Posterior cingulate gyrus (tissue), 11 donors: ENCODE measurements around the gene RILPL1.
"Not testable (repeated sequence)": the region's sequence is repeated elsewhere in the genome, so short reads cannot be mapped to it uniquely, and the experiment has no call there.

Source experiments
- DNase-seq, 10 donors: peaks; one replicate each; pipeline versions ENCODE4 v3.0.0 to v3.0.0-alpha.2; 2020 to 2021; ENCODE audit warnings: mixed read lengths in 3 of 10
- intact Hi-C: fragments of 100-400 bp; cut with DNase I; formaldehyde crosslinking; loops from one replicate; pipeline ENCODE4 v1.15.1; 2023

The RILPL1 gene

DNA sequence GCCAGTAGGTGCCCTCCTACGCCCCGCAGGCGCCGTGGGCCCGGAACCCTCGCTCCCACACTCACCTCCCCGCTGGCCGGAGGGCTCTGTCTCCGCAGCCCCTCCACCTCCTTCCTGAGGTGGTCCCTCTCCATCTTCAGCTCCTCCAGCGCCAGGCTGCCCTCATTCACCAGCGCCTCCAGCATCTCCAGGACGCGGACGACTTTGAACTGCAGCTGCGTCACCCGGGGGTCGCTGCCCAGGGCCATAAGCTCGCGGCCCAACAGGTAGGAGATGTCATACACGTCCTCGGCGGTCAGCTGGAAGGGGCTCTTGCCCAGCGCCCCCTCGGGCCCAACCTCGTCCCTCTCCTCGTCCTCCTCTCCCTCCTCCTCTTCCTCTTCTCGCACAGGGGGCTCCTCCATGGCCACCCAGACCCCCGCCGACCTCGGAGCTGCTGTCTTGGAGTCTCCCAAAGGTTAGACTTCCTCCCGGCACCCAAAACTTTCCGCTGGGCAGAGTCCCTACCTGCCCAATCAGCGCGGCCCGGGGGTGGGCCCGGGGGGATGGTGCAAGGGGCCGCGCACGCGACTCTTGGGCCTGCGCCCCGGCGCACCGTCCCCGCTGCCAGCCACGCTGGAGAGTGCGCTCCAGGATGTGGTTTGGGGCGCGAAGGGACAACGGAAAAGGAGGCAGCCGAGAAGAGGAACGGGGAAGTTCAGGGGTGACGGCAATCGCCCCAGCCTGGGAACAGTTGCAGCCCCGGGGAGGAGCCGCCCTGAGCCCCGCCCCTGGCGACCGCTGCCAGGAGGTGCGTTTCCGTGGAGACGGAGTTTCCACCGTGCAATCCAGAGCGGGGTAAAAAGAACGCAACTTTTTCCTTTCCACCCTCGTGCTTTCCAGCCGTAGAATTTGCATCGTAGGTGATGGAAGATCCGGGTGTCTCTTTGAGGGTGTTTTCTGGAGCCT is 97.2 kb downstream of the RILPL1 start, which contains the start of gene RILPL2:
TSS of gene RILPL2 (minus strand) at position 668 of the 948 bp plus-strand sequence. CDS start at position 404, 264 bp downstream.
- intact Hi-C loops = no loop called here
- DNase-seq = peak; percentile 65 to 97 (median 81)

- DNase-seq = no peak
- intact Hi-C loops = no loop called here
These were observed 97.9 kb downstream of the RILPL1 start for GRCh38 chr12:123435636-123436016.

DNA sequence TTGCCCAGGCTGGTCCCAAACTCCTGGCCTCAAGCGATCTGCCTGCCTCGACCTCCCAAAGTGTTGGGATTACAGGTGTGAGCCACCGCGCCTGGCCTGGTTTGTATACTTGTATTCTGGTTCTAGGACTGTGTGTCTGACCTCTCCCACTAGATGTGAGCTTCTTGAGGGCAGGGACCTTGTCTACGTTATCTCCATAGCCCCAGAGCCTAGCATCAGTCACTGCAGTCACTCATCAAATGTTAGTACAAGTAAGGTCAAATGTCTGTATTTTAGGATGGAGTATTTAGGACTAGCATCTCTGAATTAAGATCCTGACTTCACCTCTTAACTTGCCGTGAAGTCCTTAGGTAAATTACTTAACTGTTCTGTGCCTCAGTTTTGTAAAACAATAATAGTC is 99.9 kb downstream of the RILPL1 start:
- DNase-seq = no peak
- intact Hi-C loops = no loop called here

GRCh38 chr12:123431951-123432817 is 101.3 kb downstream of the RILPL1 start:
- DNase-seq, intact Hi-C loops: not testable (repeated sequence)

DNA sequence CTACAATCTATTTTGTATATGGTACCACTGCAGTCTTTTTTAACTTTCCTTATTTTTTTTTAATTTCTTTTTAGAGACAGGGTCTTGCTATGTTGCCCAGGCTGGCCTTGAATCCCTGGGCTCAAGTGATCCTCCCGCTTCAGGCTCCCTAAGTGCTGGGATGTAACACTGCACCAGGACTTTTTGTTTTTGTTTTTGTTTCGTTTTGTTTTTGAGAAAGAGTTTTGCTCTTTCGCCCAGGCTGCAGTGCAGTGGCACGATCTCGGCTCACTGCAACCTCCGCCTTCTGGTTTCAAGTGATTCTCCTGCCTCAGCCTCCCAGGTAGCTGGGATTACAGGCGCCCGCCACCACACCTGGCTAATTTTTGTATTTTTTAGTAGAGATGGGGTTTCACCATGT is 104.4 kb downstream of the RILPL1 start:
- DNase-seq, intact Hi-C loops: not testable (repeated sequence)

- intact Hi-C loops = no loop called here
- DNase-seq = no peak
These were observed 104.9 kb downstream of the RILPL1 start for GRCh38 chr12:123428591-123428990.

DNA sequence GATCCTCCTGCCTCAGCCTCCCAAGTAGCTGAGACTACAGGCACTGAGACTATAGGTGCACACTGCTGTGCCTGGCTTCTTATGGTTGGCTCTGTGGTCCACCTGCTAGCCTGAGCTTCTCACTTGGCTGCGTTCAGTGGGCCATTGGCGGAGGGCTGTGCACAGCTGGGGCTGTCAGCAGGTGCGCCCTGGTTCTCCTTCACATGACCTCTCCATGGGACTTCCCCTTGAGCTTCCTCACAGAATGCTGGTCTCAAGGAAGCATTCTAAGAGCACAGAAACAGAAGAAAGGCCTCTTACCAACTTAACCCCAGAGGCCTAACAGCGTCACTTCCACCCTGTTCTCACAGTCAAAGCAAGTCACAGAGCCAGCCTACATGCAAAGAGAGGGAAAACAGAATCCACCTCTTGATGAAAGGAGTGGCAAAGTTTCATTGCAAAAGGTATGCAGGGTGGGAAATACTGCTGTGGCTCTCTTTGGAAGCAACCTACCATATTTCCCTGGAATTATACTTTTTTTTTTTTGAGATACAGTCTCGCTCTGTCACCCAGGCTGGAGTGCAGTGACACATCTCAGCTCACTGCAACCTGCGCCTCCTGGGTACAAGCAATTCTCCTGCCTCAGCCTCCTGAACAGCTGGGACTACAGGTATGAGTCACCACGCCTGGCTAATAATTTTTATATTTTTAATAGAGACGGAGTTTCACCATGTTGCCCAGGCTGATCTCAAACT is 106.3 kb downstream of the RILPL1 start:
- intact Hi-C loops = no loop called here
- DNase-seq = no peak

- intact Hi-C loops = no loop called here
- no peak for DNase-seq
These were observed 112.2 kb downstream of the RILPL1 start for GRCh38 chr12:123421314-123421713.
